SU-DHL-6 (cell line): ENCODE data around the gene SPSB1.
"Not testable (repeated sequence)": the region's sequence is repeated elsewhere in the genome, so short reads cannot be mapped to it uniquely, and the experiment has no call there.

ENCODE experiments used
- H2AFZ ChIP-seq: fragments of 200-600 bp; sonication (generic); 2 replicates; pipeline ENCODE4 v1.6.1; 2014; ENCODE audit warnings: low read depth, mild to moderate bottlenecking, moderate library complexity, mixed read lengths, antibody characterized with exemption, low read length; ENCODE audit not compliant: severe bottlenecking
- H3F3A ChIP-seq: fragments of 200-600 bp; shearing (Covaris generic); 2 replicates; pipeline ENCODE4 v1.6.0; 2016; ENCODE audit warnings: antibody characterized with exemption, mild to moderate bottlenecking; ENCODE audit not compliant: insufficient read depth
- H3K27ac ChIP-seq: fragments of 200-600 bp; sonication (generic); 2 replicates; pipeline ENCODE4 v1.5.1; 2016; ENCODE audit warnings: low read depth, mild to moderate bottlenecking, low read length, moderate library complexity, mixed read lengths
- H3K27me3 ChIP-seq: fragments of 200-600 bp; sonication (generic), shearing (Covaris generic); 2 replicates; pipeline ENCODE4 v1.6.0; 2014; ENCODE audit warnings: mild to moderate bottlenecking, low read length
- H3K36me3 ChIP-seq: fragments of 200-600 bp; sonication (generic); 2 replicates; pipeline ENCODE4 v1.6.1; 2014; ENCODE audit warnings: mild to moderate bottlenecking, low read length, mixed read lengths
- H3K4me2 ChIP-seq: fragments of 300-600, 200-600 bp; shearing (Covaris generic), sonication (generic); 2 replicates; pipeline ENCODE4 v1.6.0; 2014; ENCODE audit warnings: low read length, low read depth, mild to moderate bottlenecking; ENCODE audit not compliant: poor library complexity, severe bottlenecking
- H3K4me3 ChIP-seq: fragments of 200-600 bp; sonication (generic); 2 replicates; pipeline ENCODE4 v1.5.1; 2014; ENCODE audit warnings: antibody characterized with exemption, low read length, mild to moderate bottlenecking, mixed read lengths; ENCODE audit not compliant: insufficient read depth, poor library complexity, severe bottlenecking
- H3K79me2 ChIP-seq: fragments of 200-600 bp; sonication (generic); 2 replicates; pipeline ENCODE4 v1.6.1; 2014; ENCODE audit warnings: mild to moderate bottlenecking, low read length, moderate library complexity; ENCODE audit not compliant: insufficient read depth
- H3K9ac ChIP-seq: fragments of 200-600 bp; sonication (generic); 2 replicates; pipeline ENCODE4 v1.7.0; 2014; ENCODE audit warnings: mild to moderate bottlenecking, low read length
- H3K9me2 ChIP-seq: fragments of 200-600 bp; sonication (generic); replicated peaks from 2 replicates; pipeline ENCODE4 v1.6.1; 2014; ENCODE audit warnings: low read length; ENCODE audit not compliant: insufficient read depth
- H3K9me3 ChIP-seq: fragments of 200-600 bp; sonication (generic); 2 replicates; pipeline ENCODE4 v1.6.1; 2014; ENCODE audit warnings: low read length, mixed read lengths; ENCODE audit not compliant: insufficient read depth
- H4K20me1 ChIP-seq: fragments of 200-600 bp; sonication (generic); 2 replicates; pipeline ENCODE4 v1.6.1; 2014; ENCODE audit warnings: low read depth, mild to moderate bottlenecking, antibody characterized with exemption, low read length, moderate library complexity, mixed read lengths
- EZH2phosphoT487 ChIP-seq: fragments of 200-600 bp; sonication (generic), shearing (Covaris generic); conservative IDR thresholded peaks from 2 replicates; pipeline ENCODE4 v1.6.1; 2018; ENCODE audit warnings: mild to moderate bottlenecking, antibody characterized with exemption, low read length, moderate library complexity, mixed read lengths
- TF ChIP-seq, protein P1 (sequence below): fragments of 200-600 bp; sonication (generic); IDR thresholded peaks from one replicate; pipeline ENCODE4 v1.5.1; 2017; ENCODE audit warnings: antibody characterized with exemption, mild to moderate bottlenecking, low read length, moderate library complexity; ENCODE audit not compliant: insufficient read depth, poor library complexity, severe bottlenecking

The SPSB1 gene

DNA sequence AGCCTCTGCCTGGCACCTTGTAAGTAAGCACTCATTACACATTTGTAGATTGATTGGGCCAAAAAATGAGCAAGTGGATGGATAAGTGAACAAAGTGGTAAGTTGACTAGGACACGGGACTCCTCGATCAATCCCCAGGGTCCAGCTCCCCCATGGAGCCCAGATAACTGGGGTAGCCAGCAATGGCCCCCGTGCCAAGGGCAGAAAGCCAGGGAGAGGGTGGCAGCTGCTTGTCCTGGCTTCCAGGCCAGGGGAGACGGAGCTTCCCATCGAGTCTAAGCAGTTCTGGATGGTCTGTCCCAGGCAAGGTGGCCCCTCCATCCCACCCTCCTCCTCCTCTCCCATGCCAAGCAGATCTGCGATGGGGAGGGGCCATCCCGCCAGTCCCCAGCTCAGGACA is 91.4 kb downstream of the SPSB1 start:
- Histone ChIP-seq H3K36me3 (no peaks in the 10 kb centered on the region), H3K9me2 (no peaks in the 10 kb centered on the region), H3K9ac (no peak overlapping the region), H3K27me3 (no peaks in the 10 kb centered on the region), H3K4me2 (no peak overlapping the region), H4K20me1 (no peaks in the 10 kb centered on the region), H3K27ac (no peak overlapping the region), H3K4me3 (no peak overlapping the region), H3K9me3 (no peaks in the 10 kb centered on the region), H3F3A (no peaks in the 10 kb centered on the region), H3K79me2 (no peaks in the 10 kb centered on the region), H2AFZ (no peak overlapping the region)
- no peak for TF ChIP-seq EZH2phosphoT487
- TF ChIP-seq, protein P1, sequence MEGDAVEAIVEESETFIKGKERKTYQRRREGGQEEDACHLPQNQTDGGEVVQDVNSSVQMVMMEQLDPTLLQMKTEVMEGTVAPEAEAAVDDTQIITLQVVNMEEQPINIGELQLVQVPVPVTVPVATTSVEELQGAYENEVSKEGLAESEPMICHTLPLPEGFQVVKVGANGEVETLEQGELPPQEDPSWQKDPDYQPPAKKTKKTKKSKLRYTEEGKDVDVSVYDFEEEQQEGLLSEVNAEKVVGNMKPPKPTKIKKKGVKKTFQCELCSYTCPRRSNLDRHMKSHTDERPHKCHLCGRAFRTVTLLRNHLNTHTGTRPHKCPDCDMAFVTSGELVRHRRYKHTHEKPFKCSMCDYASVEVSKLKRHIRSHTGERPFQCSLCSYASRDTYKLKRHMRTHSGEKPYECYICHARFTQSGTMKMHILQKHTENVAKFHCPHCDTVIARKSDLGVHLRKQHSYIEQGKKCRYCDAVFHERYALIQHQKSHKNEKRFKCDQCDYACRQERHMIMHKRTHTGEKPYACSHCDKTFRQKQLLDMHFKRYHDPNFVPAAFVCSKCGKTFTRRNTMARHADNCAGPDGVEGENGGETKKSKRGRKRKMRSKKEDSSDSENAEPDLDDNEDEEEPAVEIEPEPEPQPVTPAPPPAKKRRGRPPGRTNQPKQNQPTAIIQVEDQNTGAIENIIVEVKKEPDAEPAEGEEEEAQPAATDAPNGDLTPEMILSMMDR: no peak

GRCh38 chr1:9384751-9385245 is 92.1 kb downstream of the SPSB1 start:
- Histone ChIP-seq H3K4me2 (no peak overlapping the region), H3K36me3 (no peaks in the 10 kb centered on the region), H3K4me3 (no peak overlapping the region), H3K9ac (no peak overlapping the region), H3K79me2 (no peaks in the 10 kb centered on the region), H3K27ac (no peak overlapping the region), H4K20me1 (no peaks in the 10 kb centered on the region), H3K27me3 (no peaks in the 10 kb centered on the region), H2AFZ (no peak overlapping the region), H3K9me2 (no peaks in the 10 kb centered on the region), H3K9me3 (no peaks in the 10 kb centered on the region), H3F3A (no peaks in the 10 kb centered on the region)
- TF ChIP-seq, protein P1: no peak

DNA sequence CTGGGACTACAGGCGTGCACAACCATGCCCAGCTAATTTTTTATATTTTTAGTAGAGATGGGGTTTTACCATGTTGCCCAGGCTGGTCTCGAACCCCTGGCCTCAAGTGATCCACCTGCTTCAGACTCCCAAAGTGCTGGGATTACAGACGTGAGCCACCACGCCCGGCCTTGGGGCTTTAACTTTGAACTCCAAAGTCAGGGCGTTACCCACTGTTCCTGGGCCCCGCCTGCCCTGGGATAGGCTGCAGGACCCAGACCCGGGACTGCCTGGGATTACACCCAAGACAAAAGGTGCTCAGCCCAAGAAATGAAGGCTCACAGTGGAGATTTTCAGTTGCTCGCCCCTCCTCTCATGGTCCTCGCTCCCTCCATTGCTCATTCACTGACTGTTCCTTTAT is 92.7 kb downstream of the SPSB1 start:
- not testable (repeated sequence) for H3K9me2 ChIP-seq, H3K4me3 ChIP-seq, H3K9ac ChIP-seq, H3F3A ChIP-seq, H3K27me3 ChIP-seq, H3K9me3 ChIP-seq, H3K27ac ChIP-seq, H3K4me2 ChIP-seq, H3K79me2 ChIP-seq, H4K20me1 ChIP-seq, H3K36me3 ChIP-seq, H2AFZ ChIP-seq

GRCh38 chr1:9385801-9386573 is 93.3 kb downstream of the SPSB1 start:
- H3K79me2 ChIP-seq: no peaks in the 10 kb centered on the region
- H3K9ac ChIP-seq: no peak overlapping the region
- no peaks in the 10 kb centered on the region for H3F3A ChIP-seq
- no peak overlapping the region for H2AFZ ChIP-seq
- TF ChIP-seq EZH2phosphoT487: no peak
- TF ChIP-seq, protein P1: no peak
- no peaks in the 10 kb centered on the region for H4K20me1 ChIP-seq
- no peaks in the 10 kb centered on the region for H3K36me3 ChIP-seq
- no peaks in the 10 kb centered on the region for H3K9me3 ChIP-seq
- H3K27me3 ChIP-seq: no peaks in the 10 kb centered on the region
- no peaks in the 10 kb centered on the region for H3K9me2 ChIP-seq
- no peak overlapping the region for H3K4me3 ChIP-seq
- H3K4me2 ChIP-seq: no peak overlapping the region
- H3K27ac ChIP-seq: no peak overlapping the region
